HG03103 (cell line): ENCODE measurements around the gene FAM72A.
"Not testable (repeated sequence)": the region's sequence is repeated elsewhere in the genome, so short reads cannot be mapped to it uniquely, and the experiment has no call there.

Experiments used
- ATAC-seq: cut with Tn5 transposase; IDR thresholded peaks from one replicate; pipeline ENCODE4 v1.9.1; 2021; ENCODE audit warnings: low read depth; ENCODE audit not compliant: unreplicated experiment

FAM72A gene

DNA sequence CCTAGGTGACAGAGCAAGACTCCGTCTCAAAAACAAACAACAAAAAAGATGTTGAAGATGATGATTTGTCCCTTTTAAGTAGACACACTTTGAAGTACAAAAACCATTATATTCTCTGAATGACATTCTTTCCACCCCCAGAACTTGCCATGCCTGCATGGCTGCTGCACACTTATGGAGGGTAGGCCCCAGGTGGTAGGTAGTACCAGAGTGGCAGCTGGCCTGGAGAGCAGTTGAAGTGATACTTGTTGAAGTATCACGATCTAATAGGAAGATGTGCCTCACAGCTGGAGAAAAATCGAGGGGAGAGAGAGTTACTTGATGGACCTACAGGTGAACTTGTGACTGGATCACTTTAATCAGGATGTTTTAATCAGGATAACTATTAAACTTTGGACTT is 15.6 kb upstream of the FAM72A start:
- ATAC-seq = not testable (repeated sequence)

DNA sequence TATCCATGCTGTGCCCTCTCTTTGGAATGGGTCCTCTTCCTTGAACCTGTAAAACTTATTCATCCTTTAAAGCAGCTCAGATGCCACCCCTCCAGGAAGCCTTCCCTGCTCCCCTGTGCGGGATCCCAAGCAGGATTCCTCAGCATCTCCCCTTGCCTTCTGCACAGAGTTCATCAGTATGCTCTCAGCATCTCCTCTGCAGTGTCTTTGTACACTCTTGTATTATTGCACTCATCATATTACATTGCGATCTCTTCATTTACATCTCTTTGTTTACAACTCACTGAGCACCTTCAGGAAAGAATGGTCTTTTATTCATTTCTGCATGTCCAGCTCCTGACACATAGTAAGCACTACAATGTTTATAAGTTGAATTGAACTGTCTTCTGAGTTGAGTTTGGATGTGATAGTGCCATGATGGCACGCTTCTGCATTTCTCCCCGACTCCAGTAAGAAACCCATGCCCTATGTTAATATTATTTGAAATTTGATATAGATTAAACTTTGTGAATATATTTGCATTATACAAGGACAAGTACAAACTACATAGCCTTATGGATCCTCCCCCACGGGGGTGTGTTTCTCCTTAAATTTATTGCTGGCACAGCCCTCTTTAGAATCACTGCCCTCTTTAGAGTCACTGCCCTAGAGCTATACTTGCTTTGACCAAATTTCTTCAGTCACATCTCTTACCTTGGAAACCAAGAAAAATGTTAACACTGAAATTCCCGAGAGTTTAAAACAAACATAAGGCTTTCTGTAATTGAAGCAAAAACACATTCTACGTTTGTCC is 13.2 kb upstream of the FAM72A start:
- not testable (repeated sequence) for ATAC-seq

DNA sequence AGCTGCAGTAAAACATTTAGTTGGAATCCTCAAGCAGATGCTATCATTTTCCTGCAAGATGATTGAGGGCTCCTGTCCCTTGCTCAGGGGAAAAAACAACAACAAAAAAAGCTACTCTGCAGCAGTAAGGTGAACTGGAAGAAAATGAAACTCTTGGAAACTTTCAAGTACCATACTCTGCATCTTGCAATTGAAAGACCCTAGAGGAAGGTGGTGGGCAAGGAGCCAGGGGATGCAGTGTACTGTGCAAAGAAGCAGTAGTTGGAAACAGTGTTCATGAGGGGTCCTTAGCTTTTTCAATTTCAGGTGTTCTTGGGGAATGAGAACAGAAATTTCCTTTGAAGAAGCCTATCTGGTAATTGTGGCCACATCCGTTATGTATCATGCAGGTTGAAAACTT is 8.2 kb upstream of the FAM72A start:
- not testable (repeated sequence) for ATAC-seq

DNA sequence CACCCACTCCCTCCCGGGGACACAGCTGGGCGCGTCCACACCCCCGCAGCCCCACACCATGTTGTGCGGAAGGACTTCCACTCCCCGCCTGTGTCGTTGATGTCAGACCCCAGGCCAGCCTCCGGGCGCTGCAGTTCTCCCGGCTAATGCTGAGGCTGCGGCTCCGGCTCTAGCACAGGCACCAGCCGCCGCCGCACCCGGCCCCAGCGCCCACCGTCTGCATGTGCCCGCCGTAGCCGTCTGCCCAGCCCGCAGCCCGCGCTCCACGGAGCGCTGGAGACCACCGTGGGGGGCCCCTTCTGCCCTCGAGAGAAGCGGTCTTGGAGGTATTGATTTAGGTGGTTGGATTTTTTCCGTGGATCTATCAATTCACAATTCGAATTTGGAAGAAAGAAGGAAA is 2.9 kb upstream of the FAM72A start:
- not testable (repeated sequence) for ATAC-seq

- not testable (repeated sequence) for ATAC-seq
Measured at GRCh38 chr1:206204871-206205270, 2.2 kb upstream of the FAM72A start.

DNA sequence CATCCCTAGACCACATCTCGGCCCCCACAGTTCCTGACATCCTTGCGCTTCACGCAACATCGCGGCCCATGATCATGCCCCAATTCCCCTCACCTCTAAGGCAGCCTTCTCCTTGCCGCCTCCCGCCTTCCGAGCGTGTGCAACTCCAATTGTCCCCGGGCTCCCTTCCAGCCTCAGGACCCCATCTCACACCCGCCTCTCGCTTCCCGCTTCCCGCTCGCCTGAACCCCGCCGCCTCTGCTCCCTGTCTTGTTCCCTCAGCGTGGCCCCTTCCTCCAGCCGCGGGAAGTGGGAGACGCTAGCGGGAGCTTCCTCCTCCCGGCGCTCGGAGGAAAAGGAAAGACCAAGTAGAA is 1.5 kb upstream of the FAM72A start:
- not testable (repeated sequence) for ATAC-seq

- ATAC-seq = not testable (repeated sequence)
Measured at GRCh38 chr1:206203364-206204158, 922 bp upstream of the FAM72A start, which contains the start of gene SRGAP2. SRGAP2 (plus strand) TSS chr1:206203541; CDS start chr1:206205971, 2,430 bp downstream.

GRCh38 chr1:206196748-206197424 is 5.8 kb downstream of the FAM72A start:
- ATAC-seq = not testable (repeated sequence)

- not testable (repeated sequence) for ATAC-seq
Measured at GRCh38 chr1:206195182-206195581, 7.5 kb downstream of the FAM72A start.

GRCh38 chr1:206186826-206187225 is 15.8 kb downstream of the FAM72A start:
- ATAC-seq = not testable (repeated sequence)

DNA sequence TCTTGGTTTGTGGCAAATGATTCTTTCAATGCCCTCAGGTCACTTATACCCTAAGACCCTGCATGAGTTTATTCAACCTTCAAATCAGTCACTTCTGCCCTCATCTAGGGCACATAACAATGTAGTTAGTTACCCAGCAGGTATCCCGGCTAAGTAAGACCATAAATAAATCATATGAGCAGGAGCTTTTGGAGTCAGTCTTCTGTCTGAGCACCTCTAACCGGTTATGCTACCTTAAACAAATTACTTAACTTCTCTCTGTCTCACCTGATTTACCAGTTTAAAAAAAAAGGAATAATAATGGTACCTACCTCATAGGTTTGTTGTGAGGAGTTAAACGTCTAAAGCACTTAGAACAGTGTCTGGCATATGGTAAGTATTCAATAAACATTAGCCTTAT is 16.9 kb downstream of the FAM72A start:
- ATAC-seq = not testable (repeated sequence)

GRCh38 chr1:206183788-206184187 is 18.9 kb downstream of the FAM72A start:
- not testable (repeated sequence) for ATAC-seq

DNA sequence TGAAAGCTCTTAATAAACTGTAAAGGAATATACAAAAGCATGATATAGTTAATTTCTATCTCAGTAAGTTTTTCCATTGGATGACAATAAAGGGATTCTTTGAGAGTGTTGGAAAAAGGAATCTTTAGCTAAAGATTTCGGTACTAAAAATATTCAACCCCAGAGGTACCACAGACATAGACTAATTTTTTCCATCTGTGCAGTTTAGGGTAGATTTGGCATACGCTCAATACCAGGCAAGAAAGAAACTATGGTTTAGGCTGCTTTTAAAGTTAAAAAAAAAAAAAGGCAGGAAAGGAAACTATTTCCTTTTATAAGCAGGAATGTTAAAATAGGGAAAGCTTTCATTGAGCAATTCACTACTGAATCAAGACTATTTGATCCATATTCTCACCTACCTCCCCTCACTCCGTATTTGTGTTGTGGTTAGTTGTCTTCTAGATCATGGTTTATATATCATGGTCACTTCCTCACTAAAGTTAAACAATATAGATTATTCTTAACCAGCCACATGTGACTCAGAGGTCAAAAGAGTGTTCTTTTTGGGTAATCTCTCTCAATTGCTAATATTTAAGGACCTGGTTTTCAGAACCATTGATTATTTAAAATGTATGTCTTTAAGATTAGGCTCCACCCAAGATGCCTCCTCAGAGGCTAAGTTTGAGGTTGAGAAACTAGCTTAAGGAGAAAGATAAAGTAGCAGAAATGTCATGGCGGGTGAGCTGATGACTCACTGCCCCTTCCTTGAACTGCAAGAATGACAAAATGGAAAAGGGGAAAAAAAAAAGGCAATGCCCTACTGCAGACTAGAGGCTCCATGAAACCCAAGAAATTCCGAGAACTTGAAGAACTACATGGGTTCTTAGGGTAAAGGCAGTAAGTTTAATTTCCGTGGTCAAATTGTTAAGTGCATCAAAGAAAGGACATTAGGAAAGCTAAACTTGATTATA is 20.0 kb downstream of the FAM72A start:
- not testable (repeated sequence) for ATAC-seq

GRCh38 chr1:206179666-206180065 is 23.0 kb downstream of the FAM72A start:
- ATAC-seq = not testable (repeated sequence)

- ATAC-seq = not testable (repeated sequence)
Measured at GRCh38 chr1:206178061-206178989, 24.3 kb downstream of the FAM72A start.

- ATAC-seq = not testable (repeated sequence)
Measured at GRCh38 chr1:206176114-206176502, 26.5 kb downstream of the FAM72A start.

GRCh38 chr1:206175459-206176113 is 27.1 kb downstream of the FAM72A start:
- ATAC-seq = not testable (repeated sequence)

DNA sequence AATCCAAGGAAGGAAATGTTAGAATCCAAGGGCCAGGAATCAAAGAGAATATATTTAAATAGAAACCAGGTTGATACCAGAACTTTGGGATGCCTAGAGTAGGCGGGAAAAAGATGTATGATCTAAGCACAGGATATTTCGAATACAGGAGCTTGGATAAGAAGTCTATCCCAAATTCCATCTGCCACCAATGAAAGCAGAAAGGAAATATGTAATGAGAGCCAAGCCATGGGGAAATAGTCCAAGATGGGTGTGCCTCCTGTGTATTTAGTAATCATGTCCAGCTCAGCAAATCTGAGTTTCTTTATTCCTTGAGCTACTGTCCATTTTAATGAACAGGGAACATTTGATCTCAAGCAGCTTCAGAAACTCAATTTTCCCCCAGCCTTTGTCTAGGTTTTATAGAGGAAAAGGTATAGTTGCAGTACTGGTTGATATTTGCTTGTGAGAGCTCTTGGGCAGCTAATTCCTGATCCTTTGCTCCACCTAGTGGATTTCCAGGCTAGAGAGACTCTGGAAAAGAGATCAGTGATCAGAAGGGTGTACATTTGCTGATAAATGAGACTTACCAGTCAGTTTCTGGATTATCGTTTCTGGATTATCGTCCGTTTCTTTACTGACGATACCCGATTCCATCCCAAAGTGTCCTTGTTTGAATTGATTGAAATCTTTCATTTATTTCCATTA is 28.3 kb downstream of the FAM72A start:
- not testable (repeated sequence) for ATAC-seq
